Natural killer cell treated with Interleukin-12 subunit alpha and Interleukin-12 subunit beta and Interleukin-15 and Interleukin-18, amount 100 ng/mL, for 72 hours (primary cell): ENCODE results near the gene C1orf50. TPM values are rescaled to one million over a fixed set of nuclear protein-coding genes. Genes with fewer than 3 reads are reported as not detected.

Experiments
- ATAC-seq, 2 donors: fragments of 150-1000 bp; cut with Tn5 transposase in 1 of 2; sonication (Bioruptor Pico), chemical (Tn5 transposase) in 1 of 2; 2 replicates each; pipeline ENCODE4 v1.10.0; 2021
- DNase-seq: peaks from one replicate; pipeline ENCODE4 v3.0.0; 2022; ENCODE audit warnings: low spot score
- H3K27ac Mint-ChIP-seq, 2 donors: 1 replicate in 1 of 2; 2 replicates in 1 of 2; pipeline ENCODE4 v1.8.0; 2022; ENCODE audit warnings: mixed read lengths in 2 of 2, mild to moderate bottlenecking in 1 of 2, moderate library complexity in 1 of 2
- H3K27me3 Mint-ChIP-seq, 2 donors: 1 replicate in 1 of 2; 2 replicates in 1 of 2; pipeline ENCODE4 v1.8.0; 2022; ENCODE audit warnings: mixed read lengths in 2 of 2
- H3K36me3 Mint-ChIP-seq: one replicate; pipeline ENCODE4 v1.8.0; 2022; ENCODE audit warnings: mixed read lengths
- H3K4me1 Mint-ChIP-seq, 2 donors: 1 replicate in 1 of 2; 2 replicates in 1 of 2; pipeline ENCODE4 v1.8.0; 2022; ENCODE audit warnings: low read depth in 2 of 2, mixed read lengths in 2 of 2, mild to moderate bottlenecking in 1 of 2
- H3K4me3 Mint-ChIP-seq: one replicate; pipeline ENCODE4 v1.8.0; 2022; ENCODE audit warnings: mixed read lengths
- H3K9me3 Mint-ChIP-seq: 2 replicates; pipeline ENCODE4 v1.8.0; 2022; ENCODE audit warnings: mixed read lengths
- total RNA-seq, 2 donors: library from RNA; stranded (reverse); gene quantifications; one replicate each; pipeline ENCODE4 v1.2.3, GENCODE V29; 2022

Gene C1orf50
- total RNA-seq, 2 donors from 2014 or later: 8.7 to 9.5 TPM

DNA sequence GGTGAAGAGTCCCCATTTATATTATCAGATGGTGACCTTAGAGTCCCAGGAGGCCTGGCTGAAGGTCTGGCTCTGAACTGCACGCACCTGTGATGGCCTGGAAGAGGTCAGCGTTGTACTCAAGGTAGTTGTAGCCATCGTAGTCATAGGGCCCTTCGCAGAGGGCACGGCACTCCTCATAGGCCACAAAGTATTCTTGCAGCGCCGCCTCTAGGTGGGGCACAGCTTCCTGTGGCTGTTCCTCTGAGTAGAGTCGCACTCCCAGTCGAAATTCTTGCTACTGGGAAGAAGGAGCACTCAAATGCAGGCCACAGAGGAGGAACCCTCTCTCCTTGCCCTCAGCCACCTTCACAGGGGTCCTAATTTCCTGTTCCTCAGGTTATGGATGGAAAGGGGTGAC, 7.9 kb upstream of the C1orf50 start:
- Mint-ChIP-seq H3K4me3 (no peak overlapping the region), H3K27ac (no peak overlapping the region)

DNA sequence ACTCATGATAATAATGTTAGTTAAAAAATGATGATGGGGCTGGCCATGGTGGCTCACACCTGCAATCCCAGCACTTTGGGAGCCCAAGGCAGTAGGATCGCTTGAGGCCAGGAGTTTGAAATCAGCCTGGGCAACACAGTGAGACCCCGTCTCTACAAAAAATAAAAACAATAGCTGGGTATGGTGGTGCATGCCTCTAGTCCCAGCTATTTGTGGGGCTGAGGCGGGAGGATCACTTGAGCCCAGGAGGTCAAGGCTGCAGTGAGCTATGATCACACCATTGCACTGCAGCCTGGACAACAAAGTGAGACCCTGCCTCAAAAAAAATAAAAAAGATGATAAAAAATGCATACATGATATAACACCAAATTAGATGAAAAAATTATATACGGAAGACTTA, 5.5 kb upstream of the C1orf50 start:
- peaks cover 5% of the 10 kb centered on the region for H3K36me3 Mint-ChIP-seq
- H3K4me1 Mint-ChIP-seq: peaks cover 4 to 6% of the 10 kb centered on the region in 2 donors
- no peak overlapping the region for H3K27ac Mint-ChIP-seq
- DNase-seq (no peak), ATAC-seq (no peak)
- no peaks in the 10 kb centered on the region for H3K9me3 Mint-ChIP-seq
- no peaks in the 10 kb centered on the region for H3K27me3 Mint-ChIP-seq
- H3K4me3 Mint-ChIP-seq: no peak overlapping the region

More for the DNA sequence above, 7.9 kb upstream of the C1orf50 start:
- Mint-ChIP-seq H3K4me1 (peaks cover 4 to 6% of the 10 kb centered on the region in 2 donors), H3K36me3 (peaks cover 16% of the 10 kb centered on the region), H3K27me3 (no peaks in the 10 kb centered on the region), H3K9me3 (no peaks in the 10 kb centered on the region)
- no peak for DNase-seq
- no peak for ATAC-seq

GRCh38 chr1:42762269-42762668, 4.8 kb upstream of the C1orf50 start:
- H3K9me3 Mint-ChIP-seq: no peaks in the 10 kb centered on the region
- no peaks in the 10 kb centered on the region for H3K4me1 Mint-ChIP-seq
- no peak for ATAC-seq
- no peak overlapping the region for H3K27ac Mint-ChIP-seq
- peaks cover under 1% of the 10 kb centered on the region for H3K36me3 Mint-ChIP-seq
- H3K4me3 Mint-ChIP-seq: no peak overlapping the region
- no peaks in the 10 kb centered on the region for H3K27me3 Mint-ChIP-seq
- no peak for DNase-seq

- ATAC-seq: no peak
- Mint-ChIP-seq H3K4me3 (no peak overlapping the region), H3K27me3 (no peaks in the 10 kb centered on the region), H3K27ac (no peak overlapping the region), H3K36me3 (no peaks in the 10 kb centered on the region), H3K9me3 (no peaks in the 10 kb centered on the region), H3K4me1 (peaks cover 11 to 12% of the 10 kb centered on the region in 2 donors)
- DNase-seq: no peak
Measured at GRCh38 chr1:42765269-42765668, 1.8 kb upstream of the C1orf50 start.

DNA sequence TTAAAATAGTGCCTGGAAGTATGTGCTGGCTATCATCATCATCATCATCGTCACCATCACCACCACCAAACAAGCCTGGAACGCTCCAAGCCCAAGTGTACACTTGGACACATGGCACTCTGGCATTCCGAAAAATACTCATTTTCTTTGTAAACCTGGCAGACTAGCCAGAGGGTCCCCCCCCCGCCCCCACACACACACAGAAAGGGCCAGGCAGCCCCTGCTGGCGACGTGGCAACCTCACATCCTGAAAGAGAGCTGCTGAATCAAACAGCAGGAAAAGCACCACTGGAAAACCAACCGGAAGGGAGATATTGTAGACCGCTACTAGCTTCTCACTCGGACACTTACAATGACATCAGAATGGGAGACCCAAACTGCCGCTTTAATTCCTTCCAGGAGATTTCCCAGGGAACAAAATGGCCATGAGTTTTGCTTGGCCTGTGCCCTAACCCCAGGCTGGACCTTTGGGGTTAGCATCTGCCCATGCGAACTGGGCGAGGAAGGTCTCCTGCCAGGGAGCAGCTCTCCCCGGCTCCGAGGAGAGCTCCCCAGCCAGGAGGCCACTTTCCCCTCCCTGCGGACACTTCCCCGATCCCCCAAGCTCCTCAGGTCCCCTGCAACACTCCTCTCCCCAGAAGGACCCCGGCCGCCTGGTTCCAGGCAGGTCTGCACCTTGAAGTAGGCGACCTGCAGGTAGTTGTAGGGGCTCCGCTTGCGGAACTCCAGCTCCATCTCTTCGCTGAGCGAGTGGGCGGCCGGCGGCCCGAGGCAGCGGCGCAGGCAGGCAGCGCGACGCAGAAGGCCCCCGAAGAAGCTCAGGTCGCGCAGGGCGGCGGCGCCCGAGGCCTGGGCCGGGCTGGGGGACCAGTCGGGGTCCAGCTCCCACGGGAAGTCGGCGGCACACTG, 963 bp upstream of the C1orf50 start:
- H3K27me3 Mint-ChIP-seq: no peaks in the 10 kb centered on the region
- peaks cover 15 to 20% of the 10 kb centered on the region in 2 donors for H3K4me1 Mint-ChIP-seq
- no peak overlapping the region for H3K4me3 Mint-ChIP-seq
- DNase-seq (no peak), ATAC-seq (peak in 1 of 2 donors; percentile 28)
- no peak overlapping the region for H3K27ac Mint-ChIP-seq
- H3K9me3 Mint-ChIP-seq: no peaks in the 10 kb centered on the region
- H3K36me3 Mint-ChIP-seq: peaks cover 6% of the 10 kb centered on the region

DNA sequence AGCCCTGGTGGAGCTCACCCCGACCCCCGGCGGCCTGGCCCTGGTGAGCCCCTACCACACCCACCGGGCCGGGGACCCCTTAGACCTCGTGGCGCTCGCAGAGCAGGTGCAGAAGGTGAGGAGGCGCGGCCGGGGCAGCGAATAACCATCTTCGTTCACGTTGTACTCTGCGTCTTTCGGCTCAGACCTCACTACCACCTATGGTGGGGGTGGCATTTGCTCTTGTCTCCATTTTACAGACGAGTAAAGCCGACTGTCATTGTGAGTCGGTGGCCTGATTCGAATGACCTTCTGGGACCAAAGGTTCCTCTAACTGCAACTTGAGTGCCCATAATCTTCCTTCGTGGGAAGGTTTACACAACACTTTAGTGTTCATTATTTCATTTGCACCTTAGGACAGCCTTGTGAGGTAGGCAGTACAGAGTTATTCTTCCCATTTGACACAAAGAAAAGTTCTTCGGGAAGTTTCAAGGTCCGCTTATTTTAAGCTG, 506 bp downstream of the C1orf50 start:
- DNase-seq (no peak), ATAC-seq (peak in 1 of 2 donors; percentile 2)
- H3K4me1 Mint-ChIP-seq: peaks cover 19 to 26% of the 10 kb centered on the region in 2 donors

GRCh38 chr1:42768172-42768571, 1.1 kb downstream of the C1orf50 start:
- peaks cover 23 to 30% of the 10 kb centered on the region in 2 donors for H3K4me1 Mint-ChIP-seq
- H3K27me3 Mint-ChIP-seq: no peaks in the 10 kb centered on the region
- H3K9me3 Mint-ChIP-seq: no peaks in the 10 kb centered on the region
- ATAC-seq (no peak), DNase-seq (no peak)
- no peak overlapping the region for H3K4me3 Mint-ChIP-seq
- H3K36me3 Mint-ChIP-seq: peaks cover 6% of the 10 kb centered on the region
- H3K27ac Mint-ChIP-seq: peak overlapping the region in 1 of 2 donors; percentile 87

More for the DNA sequence above, 506 bp downstream of the C1orf50 start:
- Mint-ChIP-seq H3K4me3 (no peak overlapping the region), H3K27me3 (no peaks in the 10 kb centered on the region), H3K36me3 (peaks cover 6% of the 10 kb centered on the region), H3K9me3 (no peaks in the 10 kb centered on the region), H3K27ac (peak overlapping the region in 1 of 2 donors; percentile 87)

DNA sequence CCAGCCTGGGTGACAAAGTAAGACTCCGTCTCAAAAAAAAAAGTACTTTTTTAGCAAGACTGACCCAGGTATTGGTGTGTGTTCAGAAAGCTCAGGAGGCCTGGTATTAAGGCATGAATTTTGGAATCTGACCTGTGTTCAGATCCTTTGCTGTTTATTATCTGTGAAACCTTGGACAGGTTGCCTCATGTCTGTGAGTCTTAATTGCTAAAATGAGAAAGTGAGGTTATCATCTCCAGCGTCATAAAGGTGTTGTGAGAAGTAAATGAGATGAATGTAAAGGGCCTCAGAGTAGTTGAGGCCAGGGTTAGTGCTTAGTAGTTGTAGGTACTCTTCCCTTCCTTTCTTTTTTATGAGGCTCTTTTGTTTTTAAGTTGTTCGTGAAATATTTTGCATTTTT, 2.8 kb downstream of the C1orf50 start:
- peaks cover 23 to 32% of the 10 kb centered on the region in 2 donors for H3K4me1 Mint-ChIP-seq
- no peaks in the 10 kb centered on the region for H3K9me3 Mint-ChIP-seq
- no peak overlapping the region for H3K4me3 Mint-ChIP-seq
- no peak for ATAC-seq
- H3K36me3 Mint-ChIP-seq: peaks cover 6% of the 10 kb centered on the region
- H3K27ac Mint-ChIP-seq: no peak overlapping the region
- no peaks in the 10 kb centered on the region for H3K27me3 Mint-ChIP-seq
- no peak for DNase-seq

DNA sequence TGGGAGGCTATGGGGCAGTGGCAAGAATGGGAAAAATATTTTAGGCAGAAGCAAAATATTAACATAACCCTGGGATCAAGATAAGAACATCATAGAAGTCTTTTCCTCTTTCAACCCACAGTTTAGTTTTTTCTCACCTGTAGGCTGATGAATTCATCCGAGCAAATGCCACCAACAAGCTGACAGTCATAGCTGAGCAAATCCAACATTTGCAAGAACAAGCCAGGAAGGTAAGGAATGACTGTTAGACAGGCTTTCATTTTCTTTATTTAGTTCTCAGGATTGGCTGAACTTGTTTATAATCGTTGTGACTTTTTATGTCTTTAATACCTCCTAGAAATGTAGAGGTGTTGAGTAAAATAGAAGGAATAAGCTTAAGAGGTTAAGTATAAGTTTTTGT, 6.4 kb downstream of the C1orf50 start:
- Mint-ChIP-seq H3K27me3 (no peaks in the 10 kb centered on the region), H3K4me3 (no peak overlapping the region), H3K9me3 (no peaks in the 10 kb centered on the region), H3K4me1 (peaks cover 20 to 26% of the 10 kb centered on the region in 2 donors), H3K27ac (peak overlapping the region in 1 of 2 donors; percentile 7), H3K36me3 (peaks cover 18% of the 10 kb centered on the region)
- DNase-seq (no peak), ATAC-seq (no peak)

GRCh38 chr1:42774928-42775526, 8.0 kb downstream of the C1orf50 start:
- Mint-ChIP-seq H3K27ac (no peak overlapping the region), H3K9me3 (no peaks in the 10 kb centered on the region), H3K4me3 (no peak overlapping the region), H3K27me3 (no peaks in the 10 kb centered on the region), H3K4me1 (peaks cover 20 to 28% of the 10 kb centered on the region in 2 donors), H3K36me3 (peaks cover 18% of the 10 kb centered on the region)
- ATAC-seq: no peak
- no peak for DNase-seq

GRCh38 chr1:42776502-42776901, 9.5 kb downstream of the C1orf50 start:
- ATAC-seq (no peak), DNase-seq (no peak)
- Mint-ChIP-seq H3K27me3 (no peaks in the 10 kb centered on the region), H3K9me3 (no peaks in the 10 kb centered on the region), H3K27ac (no peak overlapping the region), H3K36me3 (peaks cover 19% of the 10 kb centered on the region), H3K4me1 (peaks cover 17% of the 10 kb centered on the region in 2 donors), H3K4me3 (no peak overlapping the region)

GRCh38 chr1:42777852-42778251, 10.8 kb downstream of the C1orf50 start:
- ATAC-seq (no peak), DNase-seq (no peak)
- no peak overlapping the region for H3K27ac Mint-ChIP-seq
- peaks cover 24% of the 10 kb centered on the region for H3K36me3 Mint-ChIP-seq
- H3K4me1 Mint-ChIP-seq: peaks cover 10 to 12% of the 10 kb centered on the region in 2 donors
- H3K4me3 Mint-ChIP-seq: no peak overlapping the region
- no peaks in the 10 kb centered on the region for H3K27me3 Mint-ChIP-seq
- no peaks in the 10 kb centered on the region for H3K9me3 Mint-ChIP-seq

DNA sequence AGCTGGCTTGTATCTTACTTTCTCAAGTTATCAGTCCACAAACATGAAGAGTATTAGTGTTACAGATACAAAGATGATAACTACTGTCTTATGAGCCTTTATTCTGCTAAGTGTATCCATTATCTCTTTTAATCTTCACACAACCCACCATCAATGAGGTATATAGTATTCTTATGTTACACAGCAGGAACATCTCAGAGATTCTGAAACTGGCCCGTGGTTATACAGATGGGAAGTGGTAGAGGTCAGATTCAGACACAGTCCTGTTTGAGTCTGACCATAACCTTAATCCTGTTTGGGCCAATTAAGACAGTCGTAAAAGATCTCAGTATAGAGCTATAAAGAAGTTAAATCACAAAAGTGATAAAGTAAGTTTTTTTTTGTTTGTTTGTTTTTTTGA, 12.7 kb downstream of the C1orf50 start:
- peaks cover 24% of the 10 kb centered on the region for H3K36me3 Mint-ChIP-seq
- DNase-seq (no peak), ATAC-seq (no peak)
- no peaks in the 10 kb centered on the region for H3K27me3 Mint-ChIP-seq
- H3K4me1 Mint-ChIP-seq: peaks cover 5 to 11% of the 10 kb centered on the region in 2 donors
- H3K4me3 Mint-ChIP-seq: no peak overlapping the region
- no peaks in the 10 kb centered on the region for H3K9me3 Mint-ChIP-seq
- no peak overlapping the region for H3K27ac Mint-ChIP-seq

- Mint-ChIP-seq H3K9me3 (no peaks in the 10 kb centered on the region), H3K27ac (no peak overlapping the region), H3K27me3 (no peaks in the 10 kb centered on the region), H3K4me3 (no peak overlapping the region), H3K36me3 (peaks cover 24% of the 10 kb centered on the region), H3K4me1 (peaks cover 5 to 12% of the 10 kb centered on the region in 2 donors)
- DNase-seq (no peak), ATAC-seq (no peak)
Measured at GRCh38 chr1:42780176-42780575, 13.1 kb downstream of the C1orf50 start.
